ENCODE results near the gene SP140L.
"Not testable (repeated sequence)": the region's sequence is repeated elsewhere in the genome, so short reads cannot be mapped to it uniquely, and the experiment has no call there.

SP140L gene

GRCh38 chr2:230326453-230327417, at the start of gene SP140L:
Gene SP140L, plus strand, starts transcription at chr2:230327193. Its CDS starts 77 bp downstream, at chr2:230327270.
- H3K27me3 Mint-ChIP-seq (ENCODE audit: low read depth) = no peaks in the 10 kb centered on the region
- peaks cover 7% of the 10 kb centered on the region for H3K9me3 Mint-ChIP-seq
- peak within 1 kb of the TSS; percentile 89 for H3K4me3 Mint-ChIP-seq
- peaks cover 46% of the 10 kb centered on the region for H3K36me3 Mint-ChIP-seq (ENCODE audit: low read depth)
- peak within 1 kb of the TSS; percentile 97 for H3K27ac Mint-ChIP-seq
- H3K4me1 Mint-ChIP-seq (ENCODE audit: low read depth) = peaks cover 59% of the 10 kb centered on the region

DNA sequence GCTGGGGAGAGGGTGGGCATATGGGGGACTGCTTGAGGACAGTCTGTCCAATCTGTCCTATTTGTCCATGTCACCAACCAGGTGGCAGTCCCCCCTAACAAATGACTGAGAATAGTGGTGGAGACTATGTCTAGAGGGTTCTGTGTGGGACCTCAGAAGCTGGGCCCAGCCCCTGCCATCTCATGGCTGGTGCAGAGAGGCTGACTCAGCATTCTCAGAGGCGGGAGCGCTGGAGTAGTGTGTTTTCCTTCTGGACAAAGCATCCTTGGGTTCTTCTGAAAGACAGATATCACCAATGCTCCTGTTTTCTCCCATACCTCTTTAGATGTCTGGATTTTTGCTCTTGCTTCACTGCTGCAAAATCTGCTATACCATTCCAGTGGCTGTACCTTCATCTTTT, 44.1 kb upstream of the SP140L start:
- Mint-ChIP-seq H3K27ac (no peak overlapping the region), H3K4me3 (no peak overlapping the region), H3K36me3 (ENCODE audit: low read depth) (peaks cover 53% of the 10 kb centered on the region), H3K9me3 (peaks cover 5% of the 10 kb centered on the region), H3K27me3 (ENCODE audit: low read depth) (no peaks in the 10 kb centered on the region), H3K4me1 (ENCODE audit: low read depth) (peaks cover 12% of the 10 kb centered on the region)

DNA sequence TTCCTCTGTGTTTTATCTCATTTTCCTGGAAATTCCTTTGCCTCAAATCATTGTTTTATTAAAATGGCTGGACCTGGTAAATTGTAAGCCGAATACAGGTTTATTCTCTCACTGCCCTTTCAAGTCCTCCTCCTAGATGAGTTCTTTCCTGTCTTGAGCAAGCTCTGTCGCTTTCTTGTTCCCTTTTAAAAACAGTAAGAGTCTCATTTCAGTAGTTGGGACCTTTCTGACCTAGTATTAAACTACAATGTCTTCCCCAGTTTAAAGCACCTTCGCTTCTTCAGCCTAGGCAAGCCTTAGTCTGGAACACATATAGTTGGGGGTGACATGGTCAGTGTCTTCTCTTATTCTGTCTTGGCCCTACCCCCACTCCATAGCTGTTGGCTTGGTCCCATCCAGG, 40.9 kb upstream of the SP140L start:
- H3K27me3 Mint-ChIP-seq (ENCODE audit: low read depth) = no peaks in the 10 kb centered on the region
- peaks cover 4% of the 10 kb centered on the region for H3K9me3 Mint-ChIP-seq
- H3K4me3 Mint-ChIP-seq = no peak overlapping the region
- no peak overlapping the region for H3K27ac Mint-ChIP-seq
- peaks cover 21% of the 10 kb centered on the region for H3K4me1 Mint-ChIP-seq (ENCODE audit: low read depth)
- H3K36me3 Mint-ChIP-seq (ENCODE audit: low read depth) = peaks cover 58% of the 10 kb centered on the region

DNA sequence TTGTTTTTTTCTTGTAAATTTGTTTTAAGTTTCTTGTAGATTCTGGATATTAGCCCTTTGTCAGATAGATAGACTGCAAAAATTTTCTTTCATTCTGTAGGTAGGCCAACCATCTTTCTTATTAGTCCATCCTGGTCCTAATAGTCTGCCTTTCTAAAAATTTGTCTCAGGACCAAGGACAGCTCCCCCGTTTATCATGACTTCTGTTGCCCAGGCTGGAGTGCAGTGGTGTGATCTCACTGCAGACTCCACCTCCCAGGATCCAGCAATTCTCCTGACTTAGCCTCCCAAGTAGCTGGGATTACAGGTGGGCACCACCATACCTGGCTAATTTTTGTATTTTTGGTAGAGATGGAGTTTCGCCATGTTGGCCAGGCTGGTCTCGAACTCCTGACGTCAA, 37.7 kb upstream of the SP140L start:
- Mint-ChIP-seq H3K4me1 (ENCODE audit: low read depth) (peaks cover 21% of the 10 kb centered on the region), H3K36me3 (ENCODE audit: low read depth) (peaks cover 71% of the 10 kb centered on the region)
- not testable (repeated sequence) for H3K4me3 Mint-ChIP-seq; H3K27me3 Mint-ChIP-seq (ENCODE audit: low read depth); H3K9me3 Mint-ChIP-seq; H3K27ac Mint-ChIP-seq

- Mint-ChIP-seq H3K36me3 (ENCODE audit: low read depth) (peaks cover 88% of the 10 kb centered on the region), H3K4me3 (no peak overlapping the region), H3K27me3 (ENCODE audit: low read depth) (no peaks in the 10 kb centered on the region), H3K27ac (no peak overlapping the region), H3K4me1 (ENCODE audit: low read depth) (peaks cover 6% of the 10 kb centered on the region), H3K9me3 (peaks cover 39% of the 10 kb centered on the region)
Measured at GRCh38 chr2:230295192-230295591, 31.8 kb upstream of the SP140L start.

GRCh38 chr2:230296917-230297316, 30.1 kb upstream of the SP140L start:
- Mint-ChIP-seq H3K36me3 (ENCODE audit: low read depth) (peaks cover 92% of the 10 kb centered on the region), H3K4me3 (no peak overlapping the region), H3K9me3 (peaks cover 54% of the 10 kb centered on the region), H3K27ac (peak overlapping the region; percentile 58), H3K4me1 (ENCODE audit: low read depth) (peaks cover 6% of the 10 kb centered on the region), H3K27me3 (ENCODE audit: low read depth) (no peaks in the 10 kb centered on the region)

DNA sequence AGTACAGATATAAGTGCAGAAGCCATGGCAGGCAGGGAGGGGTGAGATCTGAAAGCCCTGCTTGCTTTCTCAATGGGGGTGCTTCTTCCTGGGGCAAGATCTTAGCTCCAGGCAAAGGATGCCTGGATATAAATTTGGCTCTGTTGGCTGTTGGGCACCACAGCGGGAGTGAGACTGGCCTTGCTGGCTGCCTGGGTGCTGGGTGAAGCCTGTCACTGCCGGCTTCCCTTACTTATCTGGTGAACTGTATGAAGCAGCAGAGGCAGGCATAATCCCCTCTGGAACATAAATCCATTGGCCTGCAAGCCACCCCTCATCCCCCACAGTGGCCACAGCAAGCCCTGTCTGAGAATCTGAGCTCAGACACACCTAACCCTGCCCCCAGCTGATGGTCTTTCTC, 27.4 kb upstream of the SP140L start:
- peaks cover 74% of the 10 kb centered on the region for H3K9me3 Mint-ChIP-seq
- H3K4me1 Mint-ChIP-seq (ENCODE audit: low read depth) = peaks cover 6% of the 10 kb centered on the region
- no peak overlapping the region for H3K4me3 Mint-ChIP-seq
- H3K36me3 Mint-ChIP-seq (ENCODE audit: low read depth) = peaks cover 94% of the 10 kb centered on the region
- H3K27me3 Mint-ChIP-seq (ENCODE audit: low read depth) = no peaks in the 10 kb centered on the region
- H3K27ac Mint-ChIP-seq = no peak overlapping the region

DNA sequence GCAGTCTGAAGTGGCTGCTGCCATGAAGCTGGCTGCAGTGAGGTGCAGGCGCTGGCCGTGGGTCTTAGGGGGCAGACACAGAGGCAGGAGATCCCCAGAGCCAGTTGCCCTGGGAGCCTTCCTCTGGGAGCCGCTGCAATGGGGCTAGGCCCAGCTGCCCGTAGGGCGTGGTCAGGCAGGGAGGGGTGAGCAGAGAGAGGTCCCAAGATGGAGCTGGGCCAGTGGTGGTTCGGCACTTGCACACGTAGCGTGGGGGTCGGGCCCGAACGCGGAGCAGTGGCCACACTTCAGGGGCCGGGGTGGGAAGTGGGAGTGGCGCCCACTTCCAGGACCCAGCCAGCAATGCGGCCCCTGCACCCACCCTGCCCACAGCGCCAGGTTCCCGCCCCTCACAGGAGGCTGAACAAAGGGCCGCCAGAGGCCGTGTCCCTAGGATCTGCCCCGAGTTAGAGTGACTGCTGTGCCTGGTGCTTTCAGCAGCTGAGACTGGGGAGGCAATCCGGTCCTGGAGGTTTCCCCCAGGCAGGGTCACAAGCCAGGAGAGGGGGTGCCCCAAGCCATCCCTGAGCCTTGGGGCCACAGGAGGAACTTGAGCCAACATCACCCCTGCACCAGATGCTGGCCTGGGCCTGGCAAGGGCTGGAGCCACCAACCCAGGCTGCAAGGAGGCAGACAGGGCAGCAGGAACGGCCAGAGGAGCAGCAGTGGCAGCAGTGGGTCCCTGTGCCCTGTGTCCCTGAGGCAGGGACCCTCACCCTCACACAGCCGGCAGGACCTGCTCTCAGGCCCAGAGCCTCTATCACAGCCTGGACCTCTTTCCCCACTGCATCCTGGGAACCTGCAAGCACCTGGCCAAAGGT, 21.3 kb upstream of the SP140L start:
- peaks cover 70% of the 10 kb centered on the region for H3K36me3 Mint-ChIP-seq (ENCODE audit: low read depth)
- H3K4me1 Mint-ChIP-seq (ENCODE audit: low read depth) = peaks cover 5% of the 10 kb centered on the region
- H3K4me3 Mint-ChIP-seq = no peak overlapping the region
- H3K27ac Mint-ChIP-seq = no peak overlapping the region
- H3K9me3 Mint-ChIP-seq = peaks cover 38% of the 10 kb centered on the region
- no peaks in the 10 kb centered on the region for H3K27me3 Mint-ChIP-seq (ENCODE audit: low read depth)

- Mint-ChIP-seq H3K27me3 (ENCODE audit: low read depth) (no peaks in the 10 kb centered on the region), H3K27ac (no peak overlapping the region), H3K4me3 (no peak overlapping the region), H3K9me3 (peaks cover 31% of the 10 kb centered on the region), H3K4me1 (ENCODE audit: low read depth) (peaks cover 5% of the 10 kb centered on the region), H3K36me3 (ENCODE audit: low read depth) (peaks cover 62% of the 10 kb centered on the region)
Measured at GRCh38 chr2:230306474-230306873, 20.5 kb upstream of the SP140L start.

GRCh38 chr2:230307485-230307884, 19.5 kb upstream of the SP140L start:
- H3K4me3 Mint-ChIP-seq = no peak overlapping the region
- H3K4me1 Mint-ChIP-seq (ENCODE audit: low read depth) = peaks cover 7% of the 10 kb centered on the region
- no peak overlapping the region for H3K27ac Mint-ChIP-seq
- H3K27me3 Mint-ChIP-seq (ENCODE audit: low read depth) = no peaks in the 10 kb centered on the region
- peaks cover 24% of the 10 kb centered on the region for H3K9me3 Mint-ChIP-seq
- peaks cover 65% of the 10 kb centered on the region for H3K36me3 Mint-ChIP-seq (ENCODE audit: low read depth)

DNA sequence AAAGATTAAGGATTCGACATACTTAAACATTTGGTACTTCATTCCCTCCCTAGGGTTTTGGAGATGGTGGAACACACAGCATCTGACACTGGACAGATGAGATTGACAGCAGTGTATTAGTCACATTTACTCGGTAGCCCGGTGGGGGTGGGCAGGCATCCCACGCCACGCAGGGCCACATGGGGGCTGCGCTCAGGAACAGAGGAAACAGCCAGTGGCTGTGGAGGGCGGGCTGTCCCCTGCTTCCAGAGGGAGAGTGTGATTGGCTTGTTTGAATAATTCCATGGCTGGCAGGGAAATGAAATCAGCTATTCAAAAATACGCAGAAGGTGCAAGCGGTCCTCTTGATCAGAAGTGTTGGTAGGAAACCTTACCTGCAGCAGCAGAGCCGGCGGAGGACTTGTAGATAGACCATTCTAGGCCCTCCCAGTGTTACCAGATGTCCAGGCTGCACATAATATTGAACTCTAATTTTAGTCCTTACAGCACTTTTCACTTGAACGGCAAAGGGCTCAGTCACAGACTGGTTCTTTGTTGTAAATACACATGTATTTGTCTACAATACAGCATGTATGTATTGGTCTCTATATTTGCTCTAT, 18.5 kb upstream of the SP140L start:
- Mint-ChIP-seq H3K36me3 (ENCODE audit: low read depth) (peaks cover 65% of the 10 kb centered on the region), H3K4me1 (ENCODE audit: low read depth) (peaks cover 7% of the 10 kb centered on the region), H3K27ac (no peak overlapping the region), H3K9me3 (peaks cover 14% of the 10 kb centered on the region), H3K4me3 (no peak overlapping the region), H3K27me3 (ENCODE audit: low read depth) (no peaks in the 10 kb centered on the region)

DNA sequence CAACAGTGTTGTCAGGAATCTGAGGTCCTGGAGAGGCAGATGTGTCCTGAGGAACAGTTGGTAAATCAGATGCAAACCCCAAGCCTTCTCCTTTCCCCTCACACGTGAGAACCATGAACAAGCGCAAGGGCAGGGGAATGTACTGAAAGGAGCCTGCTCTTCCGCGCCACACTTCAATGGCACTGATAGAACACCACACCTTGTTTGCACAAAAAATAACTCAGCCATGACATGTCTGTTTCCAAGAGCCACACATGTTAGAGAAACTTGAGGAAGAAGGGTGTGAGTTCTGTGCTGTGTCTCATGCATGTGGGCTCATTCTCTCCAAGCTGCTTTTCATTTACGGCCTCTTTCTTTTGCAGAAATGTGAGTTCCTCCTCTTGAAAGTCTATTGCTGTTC, 16.2 kb upstream of the SP140L start:
- Mint-ChIP-seq H3K36me3 (ENCODE audit: low read depth) (peaks cover 65% of the 10 kb centered on the region), H3K4me1 (ENCODE audit: low read depth) (peaks cover 16% of the 10 kb centered on the region)
- not testable (repeated sequence) for H3K4me3 Mint-ChIP-seq; H3K27ac Mint-ChIP-seq; H3K27me3 Mint-ChIP-seq (ENCODE audit: low read depth); H3K9me3 Mint-ChIP-seq

DNA sequence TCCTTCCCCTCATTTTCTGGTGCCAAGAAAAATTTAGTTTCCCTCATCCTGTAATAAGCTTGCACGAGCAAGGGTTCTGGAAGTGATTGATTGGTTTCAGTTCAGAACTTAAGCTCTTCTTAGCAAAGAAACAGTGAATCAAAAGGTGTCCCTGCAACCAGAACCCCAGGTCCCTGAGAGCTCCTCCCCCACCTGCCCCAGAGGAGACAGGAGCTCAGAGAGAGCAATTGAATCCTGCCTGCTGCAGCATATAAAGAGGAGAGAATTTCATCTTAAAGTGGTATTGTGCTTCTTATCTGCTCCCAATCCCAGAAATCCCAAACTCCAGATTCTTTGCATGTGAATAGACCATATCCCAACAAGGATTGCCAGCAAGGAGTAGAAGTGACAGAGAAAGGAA, 15.4 kb upstream of the SP140L start:
- H3K9me3 Mint-ChIP-seq; H3K27me3 Mint-ChIP-seq (ENCODE audit: low read depth); H3K4me3 Mint-ChIP-seq; H3K27ac Mint-ChIP-seq: not testable (repeated sequence)
- peaks cover 18% of the 10 kb centered on the region for H3K4me1 Mint-ChIP-seq (ENCODE audit: low read depth)
- H3K36me3 Mint-ChIP-seq (ENCODE audit: low read depth) = peaks cover 68% of the 10 kb centered on the region

- H3K36me3 Mint-ChIP-seq (ENCODE audit: low read depth) = peaks cover 63% of the 10 kb centered on the region
- H3K4me1 Mint-ChIP-seq (ENCODE audit: low read depth) = peaks cover 23% of the 10 kb centered on the region
- no peaks in the 10 kb centered on the region for H3K9me3 Mint-ChIP-seq
- H3K27ac Mint-ChIP-seq = no peak overlapping the region
- no peak overlapping the region for H3K4me3 Mint-ChIP-seq
- H3K27me3 Mint-ChIP-seq (ENCODE audit: low read depth) = no peaks in the 10 kb centered on the region
Measured at GRCh38 chr2:230312638-230313037, 14.4 kb upstream of the SP140L start.
